Breast epithelium (tissue), 3 donors: ENCODE measurements around the gene CCR3.

ENCODE experiments used
- CTCF ChIP-seq, 3 donors: fragments of 450-650 bp; IDR thresholded peaks; one replicate each; pipeline ENCODE4 v1.5.1; 2016 to 2017; ENCODE audit warnings: antibody characterized with exemption in 3 of 3, mild to moderate bottlenecking in 3 of 3, moderate library complexity in 3 of 3
- POLR2AphosphoS5 ChIP-seq, 3 donors: sonication (generic); formaldehyde crosslinking; IDR thresholded peaks; one replicate each; pipeline ENCODE4 v1.6.1; 2017; ENCODE audit warnings: antibody characterized with exemption in 3 of 3

- TF ChIP-seq POLR2AphosphoS5 (IDR thresholded peaks at IDR 0.05) (no peak), CTCF (IDR thresholded peaks at IDR 0.05) (no peak)
Measured at GRCh38 chr3:46301122-46301835, 59.0 kb downstream of the CCR3 start.
